Activated CD4-positive, alpha-beta T cell treated with anti-CD3 and anti-CD28 coated beads, Interleukin-2, amount 10 ng/mL, durations not matched to agents 24 days and 14 days (primary cell): ENCODE measurements around the gene POU3F2. TPM values are rescaled to one million over a fixed set of nuclear protein-coding genes. Genes with fewer than 3 reads are reported as not detected.
A peak's percentile ranks its signal among the peaks of the same experiment; 100 is the strongest.

Experiments used
- DNase-seq: peaks from one replicate; pipeline ENCODE4 v3.0.0; 2022
- H3K27ac Mint-ChIP-seq: one replicate; pipeline ENCODE4 v1.8.0; 2022; ENCODE audit warnings: mild to moderate bottlenecking, mixed read lengths
- H3K27me3 Mint-ChIP-seq: one replicate; pipeline ENCODE4 v1.8.0; 2022; ENCODE audit warnings: mixed read lengths
- H3K36me3 Mint-ChIP-seq: one replicate; pipeline ENCODE4 v1.8.0; 2022; ENCODE audit warnings: low read depth, mild to moderate bottlenecking, mixed read lengths
- H3K4me1 Mint-ChIP-seq: one replicate; pipeline ENCODE4 v1.8.0; 2021; ENCODE audit warnings: mixed read lengths
- H3K4me3 Mint-ChIP-seq: one replicate; pipeline ENCODE4 v1.8.0; 2022; ENCODE audit warnings: mild to moderate bottlenecking, moderate library complexity, mixed read lengths
- H3K9me3 Mint-ChIP-seq: one replicate; pipeline ENCODE4 v1.8.0; 2021; ENCODE audit warnings: mixed read lengths
- intact Hi-C: fragments of 100-400 bp; cut with micrococcal nuclease; formaldehyde crosslinking; loops from one replicate; pipeline ENCODE4 v1.15.1; 2023
- total RNA-seq: library from RNA; stranded (reverse); gene quantifications from 2 replicates; pipeline ENCODE4 v1.2.3, GENCODE V29; 2022

Gene POU3F2
- total RNA-seq, 1 donor from 2014 or later, result not detected

GRCh38 chr6:98835149-98836024, 1.0 kb downstream of the POU3F2 start:
- Mint-ChIP-seq H3K9me3 (peaks cover 3% of the 10 kb centered on the region), H3K27ac (peak overlapping the region; percentile 12), H3K4me3 (peak overlapping the region; percentile 6), H3K4me1 (peaks cover 29% of the 10 kb centered on the region), H3K27me3 (peaks cover 80% of the 10 kb centered on the region), H3K36me3 (peaks cover 3% of the 10 kb centered on the region)
- DNase-seq, result no peak
- intact Hi-C loops, result loop anchor here (10.0 kb wide), 1 partner anchor 519 kb away; no protein-coding TSS in a partner anchor

GRCh38 chr6:98836025-98836961, 1.9 kb downstream of the POU3F2 start:
- Mint-ChIP-seq H3K36me3 (peaks cover 1% of the 10 kb centered on the region), H3K4me1 (peaks cover 24% of the 10 kb centered on the region), H3K27ac (peak overlapping the region; percentile 45), H3K4me3 (peak overlapping the region; percentile 6), H3K9me3 (peaks cover 3% of the 10 kb centered on the region), H3K27me3 (peaks cover 76% of the 10 kb centered on the region)
- intact Hi-C loops, result loop anchor here (10.0 kb wide), 1 partner anchor 519 kb away; no protein-coding TSS in a partner anchor
- no peak for DNase-seq

- peaks cover 23% of the 10 kb centered on the region for H3K4me1 Mint-ChIP-seq
- peaks cover 3% of the 10 kb centered on the region for H3K9me3 Mint-ChIP-seq
- intact Hi-C loops, result loop anchor here (10.0 kb wide), 1 partner anchor 518 kb away; no protein-coding TSS in a partner anchor
- no peak for DNase-seq
- no peak overlapping the region for H3K27ac Mint-ChIP-seq
- peaks cover 78% of the 10 kb centered on the region for H3K27me3 Mint-ChIP-seq
- H3K36me3 Mint-ChIP-seq, result peaks cover 1% of the 10 kb centered on the region
- H3K4me3 Mint-ChIP-seq, result no peak overlapping the region
These were observed 2.9 kb downstream of the POU3F2 start for GRCh38 chr6:98836962-98837944.

GRCh38 chr6:98838032-98838431, 3.7 kb downstream of the POU3F2 start:
- H3K4me3 Mint-ChIP-seq, result no peak overlapping the region
- H3K36me3 Mint-ChIP-seq, result peaks cover 1% of the 10 kb centered on the region
- H3K27ac Mint-ChIP-seq, result no peak overlapping the region
- H3K27me3 Mint-ChIP-seq, result peaks cover 78% of the 10 kb centered on the region
- intact Hi-C loops, result loop anchor here (10.0 kb wide), 1 partner anchor 517 kb away; no protein-coding TSS in a partner anchor
- no peaks in the 10 kb centered on the region for H3K9me3 Mint-ChIP-seq
- H3K4me1 Mint-ChIP-seq, result peaks cover 20% of the 10 kb centered on the region
- no peak for DNase-seq

- H3K27ac Mint-ChIP-seq, result no peak overlapping the region
These were observed 4.6 kb downstream of the POU3F2 start for GRCh38 chr6:98838975-98839374.

GRCh38 chr6:98839781-98840361, 5.5 kb downstream of the POU3F2 start:
- Mint-ChIP-seq H3K36me3 (no peaks in the 10 kb centered on the region), H3K4me1 (peaks cover 11% of the 10 kb centered on the region), H3K27me3 (peaks cover 78% of the 10 kb centered on the region), H3K27ac (no peak overlapping the region), H3K9me3 (no peaks in the 10 kb centered on the region), H3K4me3 (no peak overlapping the region)
- intact Hi-C loops, result loop anchor here (10.0 kb wide), 2 partner anchors 515 to 1135 kb away; no protein-coding TSS in a partner anchor
- no peak for DNase-seq

More at GRCh38 chr6:98838975-98839374, 4.6 kb downstream of the POU3F2 start:
- Mint-ChIP-seq H3K9me3 (no peaks in the 10 kb centered on the region), H3K4me3 (no peak overlapping the region), H3K4me1 (peaks cover 12% of the 10 kb centered on the region), H3K27me3 (peaks cover 76% of the 10 kb centered on the region), H3K36me3 (no peaks in the 10 kb centered on the region)
- intact Hi-C loops, result loop anchor here (10.0 kb wide), 1 partner anchor 516 kb away; no protein-coding TSS in a partner anchor
- no peak for DNase-seq

GRCh38 chr6:98840385-98840784, 6.0 kb downstream of the POU3F2 start:
- H3K9me3 Mint-ChIP-seq, result no peaks in the 10 kb centered on the region
- H3K27me3 Mint-ChIP-seq, result peaks cover 78% of the 10 kb centered on the region
- H3K36me3 Mint-ChIP-seq, result no peaks in the 10 kb centered on the region
- intact Hi-C loops, result loop anchor here (10.0 kb wide), 1 partner anchor 1136 kb away; no protein-coding TSS in a partner anchor
- DNase-seq, result no peak
- H3K4me3 Mint-ChIP-seq, result no peak overlapping the region
- no peak overlapping the region for H3K27ac Mint-ChIP-seq
- peaks cover 11% of the 10 kb centered on the region for H3K4me1 Mint-ChIP-seq

- H3K9me3 Mint-ChIP-seq, result no peaks in the 10 kb centered on the region
- intact Hi-C loops, result loop anchor here (10.0 kb wide), 1 partner anchor 1136 kb away; no protein-coding TSS in a partner anchor
- H3K36me3 Mint-ChIP-seq, result no peaks in the 10 kb centered on the region
- peaks cover 12% of the 10 kb centered on the region for H3K4me1 Mint-ChIP-seq
- H3K27me3 Mint-ChIP-seq, result peaks cover 81% of the 10 kb centered on the region
- no peak for DNase-seq
- H3K4me3 Mint-ChIP-seq, result no peak overlapping the region
- no peak overlapping the region for H3K27ac Mint-ChIP-seq
These were observed 6.7 kb downstream of the POU3F2 start for GRCh38 chr6:98840996-98841513.

- H3K36me3 Mint-ChIP-seq, result no peaks in the 10 kb centered on the region
- intact Hi-C loops, result loop anchor here (10.0 kb wide), 1 partner anchor 1137 kb away; no protein-coding TSS in a partner anchor
- H3K4me3 Mint-ChIP-seq, result no peak overlapping the region
- H3K4me1 Mint-ChIP-seq, result peaks cover 10% of the 10 kb centered on the region
- DNase-seq, result no peak
- no peak overlapping the region for H3K27ac Mint-ChIP-seq
- H3K9me3 Mint-ChIP-seq, result no peaks in the 10 kb centered on the region
- peaks cover 82% of the 10 kb centered on the region for H3K27me3 Mint-ChIP-seq
These were observed 7.4 kb downstream of the POU3F2 start for GRCh38 chr6:98841621-98842341.

GRCh38 chr6:98842342-98843180, 8.2 kb downstream of the POU3F2 start:
- H3K36me3 Mint-ChIP-seq, result no peaks in the 10 kb centered on the region
- no peak overlapping the region for H3K4me3 Mint-ChIP-seq
- H3K9me3 Mint-ChIP-seq, result no peaks in the 10 kb centered on the region
- H3K27me3 Mint-ChIP-seq, result peaks cover 83% of the 10 kb centered on the region
- intact Hi-C loops, result loop anchor here (10.0 kb wide), 1 partner anchor 1138 kb away; no protein-coding TSS in a partner anchor
- H3K27ac Mint-ChIP-seq, result peak overlapping the region; percentile 31
- peaks cover 10% of the 10 kb centered on the region for H3K4me1 Mint-ChIP-seq
- DNase-seq, result no peak
